GM19438 (cell line): ENCODE measurements around the gene ATP4A.
A peak's percentile ranks its signal among the peaks of the same experiment; 100 is the strongest.
"Not testable (repeated sequence)": the region's sequence is repeated elsewhere in the genome, so short reads cannot be mapped to it uniquely, and the experiment has no call there.

Source experiments
- ATAC-seq: cut with Tn5 transposase; IDR thresholded peaks from one replicate; pipeline ENCODE4 v1.9.1; 2021; ENCODE audit warnings: low read depth; ENCODE audit not compliant: unreplicated experiment

Gene ATP4A

DNA sequence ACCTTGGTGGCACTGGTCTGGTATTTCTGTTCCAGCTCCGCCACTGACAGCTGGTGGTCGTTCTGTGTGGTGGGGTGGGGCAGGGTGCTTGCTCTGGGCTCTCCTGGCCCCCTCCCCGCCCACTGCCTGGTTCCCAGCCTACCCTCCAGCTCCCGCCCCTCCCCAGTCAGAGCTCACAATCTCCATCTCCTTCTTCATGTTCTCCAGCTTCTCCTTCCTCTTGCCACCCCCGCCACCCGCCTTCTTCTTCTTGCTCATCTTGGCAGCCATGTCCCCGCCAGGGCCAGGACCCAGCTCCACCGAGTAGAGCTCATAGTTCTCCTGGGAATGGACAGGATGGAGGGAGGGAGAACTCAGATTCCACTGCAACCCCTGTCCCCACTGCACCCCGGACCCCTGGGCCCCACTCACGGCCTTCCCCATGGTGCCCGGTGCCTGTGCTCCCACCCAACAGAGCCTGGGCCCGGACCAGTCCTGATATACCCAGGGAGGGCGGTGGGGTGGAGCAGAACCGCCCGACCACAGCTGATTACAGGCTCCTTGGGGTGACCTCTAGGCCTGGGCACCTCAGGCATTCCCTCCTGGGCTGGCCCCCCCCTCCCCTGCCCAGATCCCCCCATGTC, at the start of gene ATP4A:
ATP4A (minus strand) TSS at position 452 of the 623 bp plus-strand sequence; CDS start at position 423, 29 bp downstream.
- ATAC-seq: no peak

DNA sequence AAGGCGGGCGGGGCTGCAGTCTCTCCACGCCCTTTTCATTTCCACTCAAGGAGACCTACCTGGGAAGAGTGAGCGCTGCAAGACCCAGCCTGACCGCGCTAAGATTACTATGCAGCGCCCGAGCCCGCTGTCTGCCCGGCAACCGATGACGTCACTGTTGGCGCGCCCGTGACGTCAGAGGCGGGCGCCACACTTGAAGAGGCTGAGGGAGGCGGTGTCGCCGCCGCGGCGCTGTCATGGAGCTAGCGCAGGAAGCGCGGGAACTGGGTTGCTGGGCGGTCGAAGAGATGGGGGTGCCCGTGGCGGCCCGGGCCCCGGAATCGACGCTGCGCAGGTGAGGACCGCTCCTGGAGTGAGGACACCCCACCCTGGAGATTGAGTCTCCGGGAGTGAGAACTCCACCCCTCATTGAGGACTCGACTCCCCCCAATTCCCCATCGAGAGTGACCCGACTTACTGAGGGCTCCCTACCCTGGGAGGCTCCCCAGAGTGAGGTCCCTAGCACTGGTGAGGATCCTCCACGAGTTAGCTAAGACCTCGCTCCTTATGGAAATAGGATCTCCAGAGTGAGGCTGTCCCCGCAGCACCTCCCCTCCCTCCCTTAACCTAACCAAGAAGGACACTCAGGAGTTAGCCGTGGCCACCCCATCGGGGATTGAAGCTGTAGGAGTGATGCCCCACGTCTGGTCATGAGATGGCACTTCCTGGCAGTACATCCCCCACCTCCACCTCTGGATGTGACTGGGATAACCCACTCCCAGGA, 49.3 kb upstream of the ATP4A start, which contains the start of gene HAUS5:
HAUS5 (plus strand) TSS at position 177 of the 763 bp plus-strand sequence; CDS start at position 237, 60 bp downstream.
- ATAC-seq: peak; percentile 64

DNA sequence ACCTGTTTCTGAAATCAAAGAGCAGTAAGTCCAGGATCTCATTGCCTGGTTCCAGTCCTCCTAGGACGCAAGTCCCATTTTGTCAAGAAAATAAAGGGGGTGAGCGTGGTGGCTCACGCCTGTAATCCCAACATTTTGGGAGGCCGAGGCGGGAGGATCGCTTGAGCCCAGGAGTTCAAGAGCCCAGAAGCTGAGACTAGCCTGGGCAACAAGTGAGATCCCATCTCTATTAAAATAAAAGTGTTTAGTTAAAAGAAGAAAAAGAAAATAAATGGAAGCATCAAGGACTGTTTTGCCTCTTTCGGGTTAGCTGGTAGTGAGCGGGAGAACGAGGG, 48.7 kb upstream of the ATP4A start:
- ATAC-seq: peak; percentile 5

DNA sequence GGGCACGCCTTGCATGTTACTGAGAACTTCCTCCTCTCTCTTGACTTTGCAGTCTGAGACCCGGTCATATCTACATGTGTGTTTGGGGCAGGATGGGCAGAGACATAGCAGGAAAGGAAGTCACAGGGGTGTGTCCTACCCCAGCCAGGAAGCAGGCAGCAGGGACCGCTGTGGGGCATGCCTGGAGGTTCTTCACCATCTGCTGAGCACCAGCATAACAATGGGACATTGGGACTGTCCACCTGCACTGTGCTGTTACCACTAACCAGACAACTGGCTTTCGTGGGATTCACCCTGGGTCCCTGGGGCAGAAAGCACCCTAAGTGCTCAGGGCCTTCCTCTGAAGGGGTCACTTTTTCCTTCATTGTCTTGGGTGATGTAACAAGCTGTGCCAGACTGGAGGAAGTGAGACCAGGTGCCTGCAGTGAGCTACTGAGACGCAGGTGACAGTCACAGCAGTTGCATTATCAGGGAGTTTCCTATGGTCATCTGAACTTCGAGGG, 46.4 kb upstream of the ATP4A start:
- no peak for ATAC-seq

DNA sequence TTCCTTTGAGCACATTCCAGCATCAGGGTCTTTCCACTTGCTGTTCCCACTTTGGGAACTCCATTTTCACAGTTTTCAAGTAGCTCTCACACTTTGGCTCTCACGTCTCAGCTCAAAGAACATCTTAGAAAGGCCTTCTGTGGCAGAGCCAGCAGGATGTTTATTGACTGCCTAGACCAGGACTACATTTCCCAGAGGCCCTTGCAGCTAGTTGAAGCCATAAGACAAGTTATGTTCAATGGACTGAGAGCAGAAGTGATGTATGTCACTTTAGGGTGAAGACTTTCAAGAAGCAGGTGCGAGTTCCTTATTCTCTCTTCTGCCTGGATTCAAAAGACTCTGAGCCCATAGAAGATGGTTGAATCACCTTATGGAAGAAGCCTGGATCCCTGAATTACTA, 44.8 kb upstream of the ATP4A start:
- no peak for ATAC-seq

DNA sequence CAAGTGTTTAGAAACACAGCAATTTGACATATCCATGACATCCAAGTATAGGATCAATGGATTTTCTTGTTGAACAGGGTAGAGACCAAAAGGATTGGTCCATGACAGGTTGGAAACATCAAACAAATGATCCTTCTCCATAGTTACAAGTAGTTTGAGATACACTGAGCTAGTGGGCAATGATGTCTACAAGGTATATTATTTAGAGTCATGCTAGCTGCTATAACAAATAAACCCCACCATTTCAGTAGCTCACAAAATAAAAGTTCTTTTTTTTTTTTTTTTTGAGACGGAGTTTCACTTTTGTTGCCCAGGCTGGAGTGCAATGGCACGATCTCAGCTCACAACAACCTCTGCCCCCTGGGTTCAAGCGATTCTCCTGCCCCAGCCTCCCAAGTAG, 44.2 kb upstream of the ATP4A start:
- no peak for ATAC-seq

DNA sequence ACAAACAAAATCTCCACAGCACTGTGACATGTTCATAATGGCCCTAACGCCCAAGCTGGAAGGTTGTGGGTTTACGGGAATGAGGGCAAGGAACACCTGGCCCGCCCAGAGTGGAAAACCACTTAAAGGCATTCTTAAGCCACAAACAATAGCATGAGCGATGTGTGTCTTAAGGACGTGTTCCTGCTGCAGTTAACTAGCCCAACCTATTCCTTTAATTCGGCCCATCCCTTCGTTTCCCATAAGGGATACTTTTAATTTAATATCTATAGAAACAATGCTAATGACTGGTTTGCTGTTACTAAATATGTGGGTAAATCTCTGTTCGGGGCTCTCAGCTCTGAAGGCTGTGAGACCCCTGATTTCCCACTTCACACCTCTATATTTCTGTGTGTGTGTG, 43.7 kb upstream of the ATP4A start:
- ATAC-seq: not testable (repeated sequence)

DNA sequence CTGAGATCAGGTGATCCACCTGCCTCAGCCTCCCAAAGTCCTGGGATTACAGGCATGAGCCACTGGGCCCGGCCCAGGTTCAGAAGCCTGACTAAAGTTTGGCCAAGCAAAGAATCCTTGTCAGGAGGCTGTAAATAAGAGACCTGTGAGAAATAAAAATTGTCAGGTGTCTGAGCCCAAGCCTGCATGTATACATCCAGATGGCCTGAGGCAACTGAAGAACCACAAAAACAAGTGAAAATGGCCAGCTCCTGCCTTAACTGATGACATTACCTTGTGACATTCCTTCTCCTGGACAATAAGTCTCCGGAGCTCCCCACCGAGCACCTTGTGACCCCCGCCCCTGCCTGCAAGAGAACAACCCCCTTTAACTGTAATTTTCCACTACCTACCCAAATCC, 41.0 kb upstream of the ATP4A start:
- not testable (repeated sequence) for ATAC-seq

DNA sequence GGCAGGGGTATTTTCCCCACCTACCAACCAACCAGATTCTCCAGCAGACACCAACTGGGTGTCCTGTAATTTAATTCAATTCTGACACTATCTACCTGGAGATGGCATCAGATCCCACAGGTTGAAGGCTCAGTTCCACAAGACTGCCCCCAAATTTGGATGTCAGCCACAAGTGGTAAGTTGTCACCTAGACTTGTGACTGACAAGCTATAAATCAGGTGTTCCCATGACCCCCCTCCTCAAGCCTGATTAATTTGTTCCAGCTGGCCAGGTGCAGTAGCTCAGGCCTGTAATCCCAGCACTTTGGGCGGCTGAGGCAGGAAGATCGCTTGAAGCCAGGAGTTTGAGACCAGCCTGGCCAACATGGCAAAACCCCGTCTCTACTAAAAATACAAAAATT, 38.5 kb upstream of the ATP4A start:
- ATAC-seq: no peak

DNA sequence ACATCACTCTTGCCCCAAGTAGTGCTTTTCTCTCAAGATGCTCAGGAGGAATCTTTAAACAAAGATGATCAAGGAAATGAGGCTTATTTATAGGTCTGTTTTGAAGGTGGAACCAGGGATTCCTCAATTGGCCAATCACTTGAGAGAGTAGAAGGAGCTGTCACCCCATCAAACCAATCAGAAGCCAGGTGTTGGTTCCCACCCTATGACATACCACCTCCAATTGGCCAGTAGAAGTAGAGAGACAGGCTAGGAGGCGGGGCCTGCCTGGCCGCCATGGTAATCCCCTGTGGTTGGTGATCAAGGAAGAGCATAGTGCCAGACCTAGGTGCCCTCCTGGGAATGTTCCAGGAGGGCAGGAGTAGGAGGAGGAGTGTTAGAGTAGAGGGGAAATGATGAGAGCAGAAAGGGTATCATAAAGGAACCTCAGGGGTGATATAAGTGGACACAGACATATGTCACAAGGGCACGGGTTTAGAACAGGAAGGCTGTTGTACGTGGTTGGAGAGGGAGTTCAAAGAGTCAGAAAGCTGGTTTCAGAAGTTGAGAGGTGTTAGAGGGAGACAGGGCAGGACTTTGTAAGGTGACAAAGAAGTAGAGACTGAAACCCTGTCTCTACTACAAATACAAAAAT, 33.0 kb upstream of the ATP4A start:
- no peak for ATAC-seq

DNA sequence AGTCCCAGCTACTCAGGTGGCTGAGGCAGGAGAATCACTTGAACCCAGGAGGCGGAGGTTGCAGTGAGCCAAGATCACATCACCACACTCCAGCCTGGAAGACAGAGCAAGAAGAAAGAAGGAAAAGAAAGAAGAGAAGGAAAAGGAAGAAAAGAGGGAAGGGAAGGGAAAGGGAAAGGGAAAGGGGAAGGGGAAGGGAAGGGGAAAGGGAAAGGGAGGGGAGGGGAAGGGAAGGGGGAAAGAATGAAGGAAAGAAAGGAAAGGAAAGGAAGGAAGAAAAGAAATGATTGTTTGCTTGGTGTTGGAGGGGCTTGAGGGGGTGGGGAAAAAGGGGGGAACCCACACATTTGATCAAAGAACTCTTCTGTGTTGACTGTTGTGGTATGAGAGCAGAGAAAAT, 32.5 kb upstream of the ATP4A start:
- no peak for ATAC-seq

DNA sequence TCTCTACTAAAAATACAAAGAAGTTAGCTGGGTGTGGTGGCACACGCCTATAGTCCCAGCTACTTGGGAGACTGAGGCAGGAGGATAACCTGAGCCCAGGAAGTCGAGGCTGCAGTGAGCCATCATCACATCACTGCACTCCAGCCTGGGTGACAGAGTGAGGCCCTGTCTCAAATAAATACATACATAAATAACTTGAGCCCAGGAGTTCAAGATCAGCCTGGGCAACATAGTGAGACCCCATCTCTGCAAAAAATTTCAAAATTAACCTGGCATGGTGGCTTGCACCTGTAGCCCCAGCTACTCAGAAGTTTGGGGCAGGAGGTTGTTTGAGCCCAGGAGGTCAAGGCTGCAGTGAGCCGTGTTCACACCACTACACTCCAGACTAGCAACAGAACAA, 31.6 kb upstream of the ATP4A start:
- ATAC-seq: not testable (repeated sequence)

DNA sequence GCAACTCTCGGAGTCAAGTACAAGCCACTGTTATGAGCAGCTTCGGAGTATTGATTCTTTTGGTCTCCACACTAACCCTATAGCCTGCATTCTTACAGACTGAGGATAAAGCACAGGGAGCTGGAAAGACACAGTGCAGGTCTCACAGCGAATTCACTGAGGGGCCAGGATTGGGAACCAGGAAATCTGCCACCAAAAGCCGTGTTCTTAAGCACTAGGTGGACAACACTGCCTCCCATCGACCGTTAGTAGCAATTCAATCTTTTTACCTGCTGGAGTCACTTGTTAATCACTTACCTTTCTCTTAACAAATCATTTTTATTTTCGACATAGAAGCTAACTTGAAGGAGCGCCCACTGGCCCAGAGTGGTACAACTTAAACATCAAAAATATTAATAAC, 28.8 kb upstream of the ATP4A start:
- ATAC-seq: no peak

DNA sequence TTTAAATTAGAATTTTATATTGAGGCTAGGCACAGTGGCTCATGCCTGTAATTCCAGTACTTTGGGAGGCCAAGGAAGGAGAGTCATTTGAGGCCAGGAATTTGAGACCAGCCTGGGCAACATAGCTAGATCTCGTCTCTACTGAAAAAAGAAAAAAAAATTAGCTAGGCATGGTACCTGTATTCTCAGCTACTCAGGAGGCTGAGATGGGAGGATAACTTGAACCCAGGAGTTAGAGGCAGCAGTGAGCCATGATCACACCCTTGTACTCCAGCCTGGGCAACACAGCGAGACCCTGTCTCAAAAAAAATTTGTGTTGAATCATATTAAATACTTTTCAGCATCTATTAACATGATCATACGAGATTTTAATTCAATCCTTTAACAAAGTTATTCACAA, 27.4 kb upstream of the ATP4A start:
- ATAC-seq: no peak

DNA sequence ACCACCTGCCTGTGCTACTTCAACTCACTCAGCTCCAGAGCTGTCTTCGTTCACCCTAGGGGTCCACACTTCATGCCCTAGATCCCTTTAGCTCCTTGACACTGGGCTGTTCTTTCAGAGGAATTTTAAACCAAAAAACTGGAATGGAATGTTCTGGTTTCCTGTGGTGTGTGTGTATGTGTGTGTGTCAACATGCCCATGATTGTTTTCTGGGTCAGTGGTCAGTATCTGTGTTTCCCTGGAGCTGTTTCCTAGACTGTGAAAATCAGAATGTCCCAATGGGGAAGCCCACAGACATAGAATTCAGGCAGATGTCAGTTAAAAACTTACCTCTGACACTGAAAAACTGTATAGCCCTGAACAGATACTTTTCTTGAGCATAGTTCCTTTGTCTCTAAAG, 23.9 kb upstream of the ATP4A start:
- ATAC-seq: no peak

DNA sequence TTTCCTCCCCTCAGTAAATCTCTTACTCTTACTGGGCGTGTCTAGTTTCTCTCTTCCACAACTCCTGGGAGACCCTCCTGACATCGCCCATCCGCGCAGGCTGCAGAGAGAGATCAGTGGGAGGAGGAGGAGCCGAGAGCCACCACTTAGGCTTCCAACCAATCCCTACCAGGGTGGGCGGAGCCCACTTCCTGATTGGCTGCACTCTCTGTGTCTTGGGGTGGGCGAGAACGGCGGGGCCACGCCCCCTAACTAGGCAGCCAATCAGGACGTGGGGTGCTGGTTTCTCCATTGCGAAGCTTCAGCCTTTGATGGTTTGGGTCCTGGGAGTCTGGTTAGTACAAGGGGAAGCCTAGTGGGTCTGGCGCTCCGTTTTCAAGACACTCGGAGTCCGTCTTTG, 22.4 kb upstream of the ATP4A start, which contains the start of gene PMIS2:
PMIS2 (plus strand) TSS at position 326 of the 400 bp plus-strand sequence. CDS start 87 bp downstream, outside the sequence.
- no peak for ATAC-seq

DNA sequence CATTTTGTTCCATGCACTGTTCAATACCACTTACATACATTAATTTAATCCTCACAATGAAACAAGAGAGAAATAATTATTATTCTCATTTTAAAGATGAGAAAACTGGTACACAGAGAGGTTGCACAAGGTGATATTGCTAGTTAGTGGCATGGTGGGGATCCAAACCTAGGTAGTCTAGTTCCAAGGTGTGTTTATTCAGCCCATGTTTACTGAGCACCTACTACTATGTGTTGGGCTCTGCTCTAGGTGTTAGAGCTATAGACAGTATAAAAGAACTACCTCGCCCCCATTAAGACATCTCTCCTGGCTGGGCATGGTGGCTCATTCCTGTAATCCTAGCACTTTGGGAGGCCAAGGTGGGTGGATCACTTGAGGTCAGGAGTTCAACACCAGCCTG, 19.3 kb upstream of the ATP4A start:
- no peak for ATAC-seq

DNA sequence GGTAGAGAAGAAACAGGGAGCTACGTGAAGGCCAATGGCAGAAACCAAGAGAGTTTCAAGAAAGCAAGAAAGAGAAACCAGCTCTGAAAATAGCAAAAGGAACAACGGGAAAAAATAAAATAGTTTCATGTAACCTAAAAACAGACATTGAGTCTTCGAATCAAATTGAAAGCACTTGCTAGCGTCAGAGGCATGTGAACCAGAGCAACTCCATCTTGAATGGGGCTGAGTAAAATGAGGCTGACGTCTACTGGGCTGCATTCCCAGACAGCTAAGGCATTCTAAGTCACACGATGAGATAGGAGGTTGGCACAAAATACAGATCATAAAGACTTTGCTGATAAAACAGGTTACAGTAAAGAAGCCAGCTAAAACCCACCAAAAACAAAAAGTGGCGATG, 15.2 kb upstream of the ATP4A start:
- no peak for ATAC-seq

DNA sequence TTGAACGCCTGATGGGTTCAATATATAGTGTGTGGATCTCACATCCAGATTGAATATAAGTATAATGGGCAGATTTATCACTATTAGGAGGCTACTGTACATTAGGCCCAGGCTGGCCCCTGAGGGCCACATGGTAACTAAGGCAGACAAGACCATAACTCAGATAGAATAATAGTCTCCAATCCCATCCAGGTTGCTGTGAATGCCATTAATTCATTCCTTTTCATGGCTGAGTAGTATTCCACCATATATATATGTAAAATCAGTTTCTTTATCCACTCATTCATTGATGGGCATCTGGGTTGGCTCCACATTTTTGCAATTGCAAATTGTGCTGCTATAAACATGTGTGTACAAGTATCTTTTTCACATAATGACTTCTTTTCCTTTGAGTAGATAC, 14.5 kb upstream of the ATP4A start:
- ATAC-seq: no peak

DNA sequence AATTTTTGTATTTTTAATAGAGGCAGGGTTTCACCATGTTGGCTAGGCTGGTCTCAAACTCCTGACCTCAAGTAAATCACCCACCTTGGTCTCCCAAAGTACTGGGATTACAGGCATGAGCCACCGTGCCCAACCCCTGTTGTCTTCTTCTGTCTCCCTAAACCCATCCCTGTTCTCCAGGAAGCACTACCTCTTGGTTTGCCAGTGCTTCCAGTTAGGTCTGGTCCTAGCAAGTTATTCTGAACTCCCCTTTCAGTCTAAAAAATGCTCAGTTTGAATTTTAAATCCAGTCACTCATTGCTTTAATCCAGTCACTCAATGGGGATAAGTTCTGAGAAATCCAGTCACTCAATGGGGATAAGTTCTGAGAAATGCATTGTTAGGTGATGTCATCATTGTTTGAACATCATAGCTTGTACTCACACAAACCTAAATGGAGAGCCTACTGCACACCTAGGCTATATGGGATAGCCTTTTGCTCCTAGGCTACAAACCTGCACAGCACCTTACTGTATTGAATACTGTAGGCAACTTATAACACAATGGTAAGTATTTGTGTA, 8.0 kb upstream of the ATP4A start:
- ATAC-seq: no peak

DNA sequence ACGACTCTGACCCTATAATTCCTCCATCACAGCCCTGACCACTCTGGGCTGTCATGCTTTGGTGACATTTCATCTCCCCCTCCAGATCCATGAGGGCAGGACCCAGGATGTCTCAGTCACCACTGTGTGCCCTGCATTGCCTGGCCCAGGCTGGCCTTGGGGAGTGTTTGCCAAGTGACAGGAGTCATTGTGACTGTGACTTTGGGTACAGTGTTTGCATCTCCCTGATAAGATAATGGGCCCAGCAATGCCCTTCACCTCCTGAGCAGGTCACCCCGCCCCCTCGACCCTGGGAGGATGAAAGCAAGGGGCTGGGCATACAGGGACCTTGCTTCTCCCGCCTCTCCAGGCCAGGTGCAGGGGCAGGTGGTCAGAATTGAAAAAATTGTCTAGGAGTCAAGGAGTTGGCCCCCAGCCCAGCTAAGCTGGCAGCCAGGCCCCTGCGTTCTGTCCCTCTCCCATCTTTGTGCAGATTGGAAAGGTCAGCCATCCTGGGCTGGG, 5.9 kb upstream of the ATP4A start:
- ATAC-seq: no peak
